A673 (cell line): ENCODE data around the gene COBL.

Experiments
- CTCF ChIP-seq: fragments of 300-800, 200-600 bp; sonication (generic); conservative IDR thresholded peaks from 2 replicates; pipeline ENCODE4 v1.5.1; 2017; ENCODE audit warnings: low read depth, mild to moderate bottlenecking, antibody characterized with exemption, low read length, moderate library complexity, mixed read lengths
- EZH2 ChIP-seq: fragments of 200-600 bp; sonication (generic); IDR thresholded peaks from 2 replicates; pipeline ENCODE4 v1.6.1; 2017; ENCODE audit warnings: borderline replicate concordance, low read depth, mild to moderate bottlenecking, mixed read lengths, antibody characterized with exemption, low read length; ENCODE audit not compliant: poor library complexity, severe bottlenecking

GRCh38 chr7:51079494-51079893 is 237.1 kb downstream of the COBL start:
- TF ChIP-seq EZH2 (no peak), CTCF (no peak)
